Renal cortical epithelial cell (primary cell): Measurements from ENCODE around the gene SLC25A28. TPM values are rescaled to one million over a fixed set of nuclear protein-coding genes. Genes with fewer than 3 reads are reported as not detected.
"Not testable (repeated sequence)": the region's sequence is repeated elsewhere in the genome, so short reads cannot be mapped to it uniquely, and the experiment has no call there.

Source experiments
- DNase-seq: peaks from one replicate; pipeline ENCODE4 v3.0.0-alpha.2; 2011; ENCODE audit warnings: low read depth
- total RNA-seq: library from RNA; depleted of rRNA; stranded (reverse); fragments of >200 nt; gene quantifications from 2 replicates; pipeline ENCODE4 v1.2.3, GENCODE V29; 2014

SLC25A28 gene
- total RNA-seq, 1 donor from 2014 or later = 8.0 TPM

- no peak for DNase-seq
Measured at GRCh38 chr10:99628923-99629624, 8.8 kb upstream of the SLC25A28 start.

GRCh38 chr10:99625124-99625523 is 4.9 kb upstream of the SLC25A28 start:
- not testable (repeated sequence) for DNase-seq

- DNase-seq = no peak
Measured at GRCh38 chr10:99623919-99624318, 3.7 kb upstream of the SLC25A28 start.

- DNase-seq = peak; percentile 63
Measured at GRCh38 chr10:99621454-99622251, 1.4 kb upstream of the SLC25A28 start.

- DNase-seq = peak; percentile 80
Measured at GRCh38 chr10:99620711-99621453, 643 bp upstream of the SLC25A28 start.

- peak; percentile 51 for DNase-seq
Measured at GRCh38 chr10:99619090-99619800, 994 bp downstream of the SLC25A28 start.

- DNase-seq = no peak
Measured at GRCh38 chr10:99617696-99618095, 2.5 kb downstream of the SLC25A28 start.

GRCh38 chr10:99615426-99615825 is 4.8 kb downstream of the SLC25A28 start:
- DNase-seq = no peak

- DNase-seq = peak; percentile 53
Measured at GRCh38 chr10:99612167-99612831, 7.9 kb downstream of the SLC25A28 start.

- DNase-seq = no peak
Measured at GRCh38 chr10:99611326-99611725, 8.9 kb downstream of the SLC25A28 start.

GRCh38 chr10:99610221-99610620 is 10.0 kb downstream of the SLC25A28 start:
- DNase-seq = no peak

GRCh38 chr10:99609186-99609585 is 11.1 kb downstream of the SLC25A28 start:
- DNase-seq = no peak

- no peak for DNase-seq
Measured at GRCh38 chr10:99605351-99605750, 14.9 kb downstream of the SLC25A28 start.

GRCh38 chr10:99604862-99605261 is 15.4 kb downstream of the SLC25A28 start:
- no peak for DNase-seq

GRCh38 chr10:99598781-99599509 is 21.3 kb downstream of the SLC25A28 start:
- DNase-seq = no peak

GRCh38 chr10:99598011-99598410 is 22.2 kb downstream of the SLC25A28 start:
- no peak for DNase-seq

GRCh38 chr10:99596708-99597107 is 23.5 kb downstream of the SLC25A28 start:
- not testable (repeated sequence) for DNase-seq

- no peak for DNase-seq
Measured at GRCh38 chr10:99595770-99596465, 24.3 kb downstream of the SLC25A28 start.

- DNase-seq = no peak
Measured at GRCh38 chr10:99595236-99595635, 25.0 kb downstream of the SLC25A28 start.

GRCh38 chr10:99593312-99593711 is 26.9 kb downstream of the SLC25A28 start:
- peak; percentile 32 for DNase-seq
